ENCODE measurements around the gene BIRC6.
"Not testable (repeated sequence)": the region's sequence is repeated elsewhere in the genome, so short reads cannot be mapped to it uniquely, and the experiment has no call there.

The BIRC6 gene, protein sequence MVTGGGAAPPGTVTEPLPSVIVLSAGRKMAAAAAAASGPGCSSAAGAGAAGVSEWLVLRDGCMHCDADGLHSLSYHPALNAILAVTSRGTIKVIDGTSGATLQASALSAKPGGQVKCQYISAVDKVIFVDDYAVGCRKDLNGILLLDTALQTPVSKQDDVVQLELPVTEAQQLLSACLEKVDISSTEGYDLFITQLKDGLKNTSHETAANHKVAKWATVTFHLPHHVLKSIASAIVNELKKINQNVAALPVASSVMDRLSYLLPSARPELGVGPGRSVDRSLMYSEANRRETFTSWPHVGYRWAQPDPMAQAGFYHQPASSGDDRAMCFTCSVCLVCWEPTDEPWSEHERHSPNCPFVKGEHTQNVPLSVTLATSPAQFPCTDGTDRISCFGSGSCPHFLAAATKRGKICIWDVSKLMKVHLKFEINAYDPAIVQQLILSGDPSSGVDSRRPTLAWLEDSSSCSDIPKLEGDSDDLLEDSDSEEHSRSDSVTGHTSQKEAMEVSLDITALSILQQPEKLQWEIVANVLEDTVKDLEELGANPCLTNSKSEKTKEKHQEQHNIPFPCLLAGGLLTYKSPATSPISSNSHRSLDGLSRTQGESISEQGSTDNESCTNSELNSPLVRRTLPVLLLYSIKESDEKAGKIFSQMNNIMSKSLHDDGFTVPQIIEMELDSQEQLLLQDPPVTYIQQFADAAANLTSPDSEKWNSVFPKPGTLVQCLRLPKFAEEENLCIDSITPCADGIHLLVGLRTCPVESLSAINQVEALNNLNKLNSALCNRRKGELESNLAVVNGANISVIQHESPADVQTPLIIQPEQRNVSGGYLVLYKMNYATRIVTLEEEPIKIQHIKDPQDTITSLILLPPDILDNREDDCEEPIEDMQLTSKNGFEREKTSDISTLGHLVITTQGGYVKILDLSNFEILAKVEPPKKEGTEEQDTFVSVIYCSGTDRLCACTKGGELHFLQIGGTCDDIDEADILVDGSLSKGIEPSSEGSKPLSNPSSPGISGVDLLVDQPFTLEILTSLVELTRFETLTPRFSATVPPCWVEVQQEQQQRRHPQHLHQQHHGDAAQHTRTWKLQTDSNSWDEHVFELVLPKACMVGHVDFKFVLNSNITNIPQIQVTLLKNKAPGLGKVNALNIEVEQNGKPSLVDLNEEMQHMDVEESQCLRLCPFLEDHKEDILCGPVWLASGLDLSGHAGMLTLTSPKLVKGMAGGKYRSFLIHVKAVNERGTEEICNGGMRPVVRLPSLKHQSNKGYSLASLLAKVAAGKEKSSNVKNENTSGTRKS (N-terminal part only)

DNA sequence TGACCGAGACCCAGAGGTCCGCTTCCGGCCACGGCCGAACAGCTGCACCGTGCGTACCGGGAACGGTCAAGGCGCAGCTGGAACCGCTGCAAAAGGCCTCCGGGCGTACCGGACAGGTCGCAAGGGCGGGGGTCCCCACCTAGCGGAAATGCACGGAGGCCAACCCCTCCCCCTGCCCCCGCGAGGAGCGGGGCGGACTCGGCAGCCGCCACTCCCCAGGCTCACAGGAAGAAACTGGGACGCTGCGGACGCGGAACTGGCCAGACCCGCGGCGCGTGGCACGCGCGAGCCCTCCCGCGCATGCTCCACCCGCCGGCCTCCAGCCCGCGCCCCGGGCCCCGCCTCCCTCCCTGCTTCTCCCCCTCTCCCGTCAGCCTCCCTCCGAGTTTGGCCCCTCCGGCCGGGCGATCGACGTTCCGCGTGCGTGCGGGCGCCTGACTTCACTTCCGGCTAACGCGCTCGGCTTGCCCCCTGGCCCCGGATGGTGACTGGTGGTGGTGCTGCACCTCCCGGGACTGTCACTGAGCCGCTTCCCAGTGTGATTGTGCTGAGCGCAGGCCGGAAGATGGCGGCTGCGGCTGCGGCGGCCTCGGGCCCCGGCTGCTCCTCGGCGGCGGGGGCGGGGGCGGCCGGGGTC is at the start of gene BIRC6:
BIRC6 (plus strand) TSS at position 343 of the 637 bp plus-strand sequence; CDS start at position 482, 139 bp downstream.
- DNase-seq = peak; percentile 96

DNA sequence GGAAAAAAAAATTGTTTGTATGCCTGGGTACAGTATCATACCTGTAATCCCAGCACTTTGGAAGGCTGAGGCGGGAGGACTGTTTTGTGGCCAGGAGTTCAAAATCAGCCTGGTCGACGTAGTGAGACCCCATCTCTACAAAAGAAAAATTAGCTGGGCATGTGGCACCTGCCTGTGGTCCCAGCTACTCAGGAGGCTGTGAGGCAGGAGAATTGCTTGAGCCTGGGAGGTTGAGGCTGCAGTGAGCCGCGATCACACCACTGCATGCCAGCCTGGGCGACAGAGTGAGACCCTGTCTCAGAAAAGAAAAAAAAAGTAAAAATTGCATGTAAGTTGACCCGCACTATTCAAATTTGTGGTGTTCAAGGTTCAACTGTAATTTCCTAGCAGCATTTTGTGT is 46.2 kb upstream of the BIRC6 start:
- no peak for DNase-seq

DNA sequence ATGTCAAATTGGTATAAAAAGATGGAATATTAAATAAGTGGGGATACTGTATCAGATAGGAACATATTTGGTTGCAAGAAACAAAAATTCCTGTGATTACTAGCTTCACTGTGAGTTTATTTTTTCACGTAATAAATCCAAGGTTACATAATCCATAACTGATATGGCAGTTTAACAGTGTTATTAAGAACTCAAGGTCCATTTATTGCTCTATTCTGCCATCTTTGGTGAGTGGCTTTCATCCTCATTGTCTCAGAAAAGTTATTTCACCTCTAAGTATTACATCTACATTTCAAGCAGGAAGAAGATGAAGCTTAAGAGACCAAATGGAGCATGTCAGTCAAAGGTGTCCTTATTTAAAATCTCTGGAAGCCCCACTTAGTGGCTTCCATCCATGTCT is 41.9 kb upstream of the BIRC6 start:
- DNase-seq = no peak

DNA sequence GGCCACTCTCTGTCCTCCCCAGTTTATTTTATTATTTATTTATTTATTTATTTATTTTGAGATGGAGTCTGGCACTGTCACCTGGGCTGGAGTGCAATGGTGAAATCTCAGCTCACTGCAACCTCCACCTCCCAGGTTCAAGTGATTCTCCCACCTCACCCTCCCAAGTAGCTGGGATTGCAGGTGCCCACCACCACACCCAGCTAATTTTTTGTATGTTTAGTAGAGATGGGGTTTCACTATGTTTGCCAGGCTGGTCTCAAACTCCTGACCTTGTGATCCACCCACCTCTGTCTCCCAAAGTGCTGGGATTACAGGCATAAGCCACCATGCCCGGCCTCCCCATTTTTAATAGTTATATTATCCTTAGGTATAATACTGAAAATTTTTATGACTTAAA is 28.1 kb upstream of the BIRC6 start:
- not testable (repeated sequence) for DNase-seq

DNA sequence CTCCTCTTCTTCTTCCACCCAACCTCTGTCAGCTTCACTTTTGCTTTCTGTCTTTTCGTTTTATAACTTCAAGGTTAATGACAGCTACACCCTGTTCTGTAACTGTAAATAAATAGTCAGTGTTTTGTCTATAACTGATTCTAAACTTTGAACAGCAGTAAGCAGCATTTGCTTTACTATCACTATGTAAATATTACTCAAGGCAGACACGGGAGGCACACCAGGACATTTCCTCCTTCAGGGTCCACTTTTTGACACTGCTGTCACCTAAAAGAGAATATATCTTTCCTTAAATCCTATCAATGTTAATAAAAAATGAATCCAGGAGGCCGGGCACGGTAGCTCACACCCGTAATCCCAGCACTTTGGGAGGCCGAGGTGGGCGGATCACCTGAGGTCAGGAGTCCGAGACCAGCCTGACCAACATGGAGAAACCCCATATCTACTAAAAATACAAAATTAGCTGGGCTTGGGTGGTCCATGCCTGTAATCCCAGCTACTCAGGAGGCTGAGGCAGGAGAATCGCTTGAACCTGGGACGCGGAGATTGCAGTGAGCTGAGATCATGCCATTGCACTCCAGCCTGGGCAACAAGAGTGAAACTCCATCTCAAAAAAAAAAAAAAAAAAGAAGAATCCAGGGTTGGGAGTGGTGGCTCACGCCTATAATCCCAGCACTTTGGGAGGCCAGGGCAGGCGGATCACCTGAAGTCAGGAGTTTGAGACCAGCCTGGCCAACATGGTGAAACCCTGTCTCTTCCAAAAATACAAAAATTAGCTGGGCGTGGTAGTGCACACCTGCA is 27.4 kb upstream of the BIRC6 start:
- not testable (repeated sequence) for DNase-seq

DNA sequence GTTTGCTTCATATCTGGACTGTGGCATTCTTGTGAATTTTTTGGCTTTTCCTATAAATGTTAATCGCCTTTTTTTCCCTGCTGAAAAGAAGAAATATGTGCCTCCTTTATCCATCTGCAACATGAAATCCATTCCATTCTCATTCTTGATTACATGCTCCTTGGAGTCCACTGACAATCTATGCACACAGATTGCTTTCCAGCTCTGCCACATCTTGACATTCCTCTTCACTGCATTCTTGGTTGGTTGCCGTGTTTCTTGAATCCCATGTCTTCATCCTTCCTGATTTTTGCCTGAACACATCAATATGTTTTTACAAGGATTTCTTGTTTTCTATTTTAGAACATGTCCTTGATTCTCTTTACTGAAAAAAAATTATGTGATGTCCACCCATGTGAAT is 26.7 kb upstream of the BIRC6 start:
- peak; percentile 22 for DNase-seq

DNA sequence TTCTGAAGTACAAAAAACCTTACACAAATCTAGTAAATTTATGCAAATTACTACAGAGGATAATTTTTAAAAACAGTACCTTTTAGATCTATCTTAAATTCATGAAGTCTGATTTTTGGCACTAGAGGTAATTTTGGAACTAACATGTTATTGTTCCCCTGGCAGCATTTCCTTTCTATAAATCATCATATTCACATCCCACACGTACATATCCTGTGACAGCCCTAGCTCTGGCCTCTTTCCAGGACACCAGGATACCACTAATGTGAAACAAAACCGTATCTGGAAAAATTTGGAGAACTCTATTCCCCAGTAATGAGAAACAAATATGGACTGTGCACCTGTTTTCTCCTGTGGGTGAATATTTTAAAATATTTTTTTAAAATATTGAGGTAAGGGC is 14.0 kb upstream of the BIRC6 start:
- peak; percentile 9 for DNase-seq

DNA sequence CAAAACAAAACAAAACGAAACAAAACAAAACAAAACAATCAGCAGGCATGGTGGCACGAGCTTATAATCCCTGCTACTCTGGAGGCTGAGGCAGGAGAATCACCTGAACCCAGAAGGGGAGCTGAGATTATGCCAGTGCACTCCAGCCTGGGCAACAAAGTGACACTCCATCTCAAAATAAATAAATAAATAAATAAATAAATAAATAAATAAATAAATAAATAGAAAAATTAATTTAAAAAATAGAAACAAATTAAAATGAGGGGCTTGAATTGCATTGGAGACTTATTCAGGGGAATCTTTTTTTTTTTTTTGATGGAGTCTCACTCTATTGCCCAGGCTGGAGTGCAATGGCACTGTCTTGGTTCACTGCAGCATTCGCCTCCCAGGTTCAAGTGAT is 6.0 kb upstream of the BIRC6 start:
- DNase-seq = not testable (repeated sequence)

DNA sequence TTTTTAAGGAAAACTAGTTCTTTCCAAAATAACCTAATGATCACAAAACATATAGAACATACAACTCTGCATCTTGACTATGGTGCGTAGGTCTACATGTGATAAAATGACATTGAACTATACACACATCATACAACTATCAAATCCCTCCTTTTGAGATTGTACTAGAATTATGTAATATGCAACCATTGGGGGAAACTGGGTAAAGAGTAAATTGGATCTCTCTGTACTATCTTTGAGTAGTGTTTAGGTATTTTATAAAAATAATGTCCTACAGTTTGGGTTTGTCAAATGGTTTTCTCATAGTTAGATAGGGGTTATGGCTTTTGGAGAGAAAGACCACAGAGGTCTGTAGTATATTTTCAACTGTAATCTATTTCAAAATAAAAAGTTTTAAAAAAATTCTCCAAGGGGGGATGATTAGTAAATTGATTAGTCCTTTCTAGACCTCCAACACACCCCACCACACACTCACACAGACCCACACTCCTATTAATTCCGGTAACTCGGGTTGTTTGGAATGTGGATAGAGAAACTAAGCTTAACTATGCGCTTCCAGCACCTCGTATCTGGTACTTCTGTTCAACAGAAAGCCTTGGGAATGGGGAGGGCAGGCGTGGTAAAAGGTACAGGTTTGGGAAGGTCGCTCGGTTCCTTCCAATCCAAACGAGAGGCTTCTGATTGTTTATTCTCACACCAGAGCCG is 695 bp upstream of the BIRC6 start:
- DNase-seq = peak; percentile 33

DNA sequence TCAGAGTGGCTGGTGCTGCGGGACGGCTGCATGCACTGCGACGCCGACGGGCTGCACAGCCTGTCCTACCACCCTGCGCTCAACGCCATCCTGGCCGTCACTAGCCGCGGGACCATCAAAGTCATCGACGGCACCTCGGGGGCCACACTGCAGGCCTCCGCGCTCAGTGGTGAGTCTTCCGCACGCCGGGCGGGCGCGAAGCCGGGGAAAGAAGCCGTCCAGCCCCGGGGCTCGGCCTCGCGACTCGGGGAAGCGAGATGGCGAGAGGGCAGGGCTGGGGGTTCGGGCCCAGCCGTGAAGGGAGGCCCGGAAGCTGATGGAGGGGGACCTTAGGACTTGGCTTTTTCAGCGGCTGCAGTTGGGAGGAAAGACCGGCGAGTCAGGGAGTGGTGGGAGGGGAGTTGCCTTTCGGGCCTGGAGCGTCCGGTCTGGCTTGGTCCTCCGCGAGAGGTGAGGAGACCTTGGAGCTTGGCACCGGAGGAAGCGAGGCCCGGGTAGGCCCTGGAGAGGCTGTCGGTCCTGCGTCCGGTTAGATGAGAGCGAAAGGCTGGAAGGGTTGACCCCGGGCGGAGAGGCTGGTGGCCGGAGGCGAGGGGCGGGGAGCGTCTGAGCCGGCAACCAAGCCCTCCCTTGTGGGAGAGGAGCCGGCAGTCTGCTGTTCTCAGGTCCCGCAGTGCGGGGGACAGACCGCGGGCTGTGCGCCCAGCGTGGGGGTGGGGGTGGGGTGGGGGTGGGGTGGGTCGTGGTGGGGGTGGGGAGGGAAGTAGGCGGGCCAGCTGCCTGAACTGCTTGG is 691 bp downstream of the BIRC6 start:
- DNase-seq = peak; percentile 27

DNA sequence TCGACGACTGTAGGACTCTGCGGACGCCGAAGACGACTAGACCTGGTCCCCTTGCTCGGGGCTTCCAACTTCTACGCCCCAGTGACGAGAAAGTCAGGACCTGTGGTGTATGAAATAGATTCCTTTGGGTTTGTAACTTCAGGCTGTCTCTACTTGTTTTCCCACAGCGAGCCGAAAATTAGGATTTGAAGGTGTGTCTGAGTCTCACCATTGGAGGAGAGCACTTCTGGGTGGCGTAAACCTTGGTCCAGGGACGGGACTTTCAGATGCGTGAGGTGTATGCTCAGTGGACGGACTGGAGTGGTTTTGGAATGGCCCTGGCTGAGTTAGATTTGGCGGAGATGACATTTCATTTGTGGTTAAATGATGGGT is 1.3 kb downstream of the BIRC6 start:
- peak; percentile 9 for DNase-seq

DNA sequence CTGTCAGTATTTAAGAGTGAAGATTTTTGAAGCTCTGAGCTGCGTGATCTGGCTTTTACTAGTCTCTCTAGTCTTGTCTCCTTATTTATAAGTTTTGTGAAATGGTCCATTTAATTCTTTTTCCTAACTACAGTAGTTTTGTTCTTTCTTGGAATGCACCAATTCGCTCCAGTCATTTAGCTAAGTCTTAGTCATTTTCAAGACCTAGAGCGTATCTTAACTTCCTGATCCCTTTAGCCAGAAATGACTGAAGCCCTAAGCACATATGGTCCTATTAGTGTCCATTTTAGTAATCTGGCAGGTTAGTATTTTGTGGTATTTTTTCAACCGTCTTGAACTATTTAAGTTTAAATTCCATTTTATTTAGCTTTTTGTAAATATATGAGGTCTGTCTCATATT is 3.6 kb downstream of the BIRC6 start:
- peak; percentile 10 for DNase-seq

DNA sequence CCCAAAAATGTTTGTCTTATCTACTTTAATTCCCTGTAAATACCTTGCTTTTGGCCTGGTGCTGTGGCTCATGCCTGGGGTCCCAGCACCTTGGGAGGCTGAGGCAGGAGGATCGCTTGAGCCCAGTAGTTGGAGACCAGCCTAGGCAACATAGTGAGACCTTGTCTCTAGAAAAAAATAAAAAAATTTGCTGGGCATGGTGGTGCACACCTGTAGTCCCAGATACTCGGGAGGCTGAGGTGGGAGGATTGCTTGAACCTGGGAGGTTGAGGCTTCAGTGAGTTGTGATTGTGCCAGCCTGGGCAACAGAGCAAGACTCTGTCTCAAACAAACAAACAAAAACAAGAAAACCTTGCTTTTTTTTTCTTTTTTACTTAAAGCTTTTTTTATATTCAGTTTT is 6.2 kb downstream of the BIRC6 start:
- not testable (repeated sequence) for DNase-seq

DNA sequence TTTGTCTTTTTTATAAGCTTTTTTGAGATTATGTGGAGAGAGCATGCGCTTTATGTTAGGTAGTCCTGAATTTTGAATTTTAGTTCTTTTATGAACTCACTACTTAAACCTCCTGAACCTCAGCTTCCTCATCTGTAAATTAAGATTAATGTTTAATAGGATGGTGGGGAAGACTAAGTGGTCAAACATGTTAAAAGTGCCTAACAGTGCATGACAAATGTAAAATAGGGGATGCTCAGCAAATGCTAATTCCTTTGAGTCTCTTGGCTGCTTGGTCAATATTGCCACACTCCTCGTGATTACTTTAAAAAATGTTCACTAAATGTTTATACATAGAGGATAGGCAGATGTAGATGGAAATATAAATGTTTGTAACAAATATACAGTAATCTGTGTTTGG is 6.8 kb downstream of the BIRC6 start:
- no peak for DNase-seq

DNA sequence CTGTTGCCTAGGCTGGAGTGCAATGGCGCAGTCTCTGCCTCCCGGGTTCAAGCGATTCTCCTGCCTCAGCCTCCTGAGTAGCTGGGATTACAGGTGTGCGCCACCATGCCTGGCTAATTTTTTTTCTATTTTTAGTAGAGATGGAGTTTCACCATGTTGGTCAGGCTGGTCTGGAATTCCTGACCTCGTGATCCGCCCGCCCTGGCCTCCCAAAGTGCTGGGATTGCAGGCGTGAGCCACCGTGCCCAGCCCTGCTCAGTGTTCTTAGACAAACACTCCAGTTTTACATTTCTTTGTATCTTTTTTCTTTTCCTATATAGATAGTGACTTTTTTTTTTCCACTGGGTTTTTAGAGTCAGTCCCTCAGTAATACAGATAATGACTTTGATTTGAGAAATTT is 7.5 kb downstream of the BIRC6 start:
- not testable (repeated sequence) for DNase-seq

DNA sequence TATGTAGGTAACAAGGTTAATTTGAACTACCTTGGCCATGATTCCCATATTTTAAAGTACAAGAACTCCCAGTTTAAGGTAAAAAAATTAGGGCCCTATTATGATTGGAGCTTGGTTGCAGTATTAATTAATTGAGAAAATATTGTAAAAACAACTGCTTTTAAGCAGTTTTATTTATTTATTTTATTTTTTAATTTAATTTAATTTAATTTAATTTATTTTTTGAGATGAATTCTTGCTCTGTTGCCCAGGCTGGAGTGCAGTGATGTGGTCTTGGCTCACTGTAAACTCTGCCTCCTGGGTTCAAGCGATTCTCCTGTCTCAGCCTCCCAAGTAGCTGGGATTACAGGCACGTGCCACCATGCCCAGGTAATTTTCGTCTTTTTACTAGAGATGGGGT is 8.9 kb downstream of the BIRC6 start:
- not testable (repeated sequence) for DNase-seq

DNA sequence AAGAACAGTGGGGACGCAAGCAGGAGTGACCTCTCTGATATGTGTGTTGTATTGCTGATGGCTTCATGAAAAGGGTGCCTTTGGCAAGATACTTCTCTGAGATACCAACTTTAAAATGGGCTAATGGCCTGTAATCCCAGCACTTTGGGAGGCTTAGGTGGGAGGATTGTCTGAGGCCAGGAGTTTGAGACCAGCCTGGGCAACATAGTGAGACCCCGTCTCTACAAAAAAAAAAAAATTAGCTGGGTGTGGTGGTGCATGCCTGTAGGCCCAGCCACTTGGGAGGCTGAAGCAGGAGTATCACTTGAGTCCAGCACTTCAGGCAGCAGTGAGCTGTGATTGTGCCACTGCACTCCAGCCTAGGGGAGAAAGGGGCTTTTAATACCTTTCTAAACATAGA is 9.8 kb downstream of the BIRC6 start:
- DNase-seq = no peak

DNA sequence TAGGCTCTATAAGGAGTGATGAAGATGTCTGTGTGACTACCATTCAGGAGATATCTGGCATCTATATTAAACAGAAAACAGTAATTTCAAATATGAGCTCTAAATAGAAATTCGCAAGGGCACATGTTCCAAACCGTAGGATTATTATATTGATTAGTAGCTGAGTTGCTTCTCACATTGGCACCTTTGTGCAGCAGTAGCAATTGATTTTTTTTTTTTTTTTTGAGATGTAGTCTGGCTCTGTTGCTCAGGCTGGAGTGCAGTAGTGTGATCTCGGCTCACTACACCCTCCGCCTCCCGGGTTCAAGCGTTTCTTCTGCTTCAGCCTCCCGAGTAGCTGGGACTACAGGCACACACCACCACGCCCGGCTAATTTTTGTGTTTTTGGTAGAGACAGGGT is 12.4 kb downstream of the BIRC6 start:
- DNase-seq = no peak

DNA sequence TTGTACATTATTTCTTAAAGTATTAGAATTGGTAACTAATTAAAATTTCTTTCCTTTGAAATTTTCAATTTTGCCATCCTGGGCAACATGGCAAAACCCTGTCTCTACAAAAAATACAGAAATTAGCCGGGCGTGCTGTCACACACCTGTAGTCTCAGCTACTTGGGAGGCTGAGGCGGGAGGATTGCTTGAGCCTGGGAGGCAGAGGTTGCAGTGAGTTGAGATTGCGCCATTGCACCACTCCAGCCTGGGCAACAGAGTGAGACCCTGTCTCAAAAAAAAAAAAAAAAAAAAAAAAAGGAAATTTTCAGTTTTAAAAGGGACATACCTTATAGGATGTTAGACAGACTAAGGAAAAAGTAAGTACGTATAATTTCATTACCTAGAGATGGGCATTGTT is 14.1 kb downstream of the BIRC6 start:
- not testable (repeated sequence) for DNase-seq

DNA sequence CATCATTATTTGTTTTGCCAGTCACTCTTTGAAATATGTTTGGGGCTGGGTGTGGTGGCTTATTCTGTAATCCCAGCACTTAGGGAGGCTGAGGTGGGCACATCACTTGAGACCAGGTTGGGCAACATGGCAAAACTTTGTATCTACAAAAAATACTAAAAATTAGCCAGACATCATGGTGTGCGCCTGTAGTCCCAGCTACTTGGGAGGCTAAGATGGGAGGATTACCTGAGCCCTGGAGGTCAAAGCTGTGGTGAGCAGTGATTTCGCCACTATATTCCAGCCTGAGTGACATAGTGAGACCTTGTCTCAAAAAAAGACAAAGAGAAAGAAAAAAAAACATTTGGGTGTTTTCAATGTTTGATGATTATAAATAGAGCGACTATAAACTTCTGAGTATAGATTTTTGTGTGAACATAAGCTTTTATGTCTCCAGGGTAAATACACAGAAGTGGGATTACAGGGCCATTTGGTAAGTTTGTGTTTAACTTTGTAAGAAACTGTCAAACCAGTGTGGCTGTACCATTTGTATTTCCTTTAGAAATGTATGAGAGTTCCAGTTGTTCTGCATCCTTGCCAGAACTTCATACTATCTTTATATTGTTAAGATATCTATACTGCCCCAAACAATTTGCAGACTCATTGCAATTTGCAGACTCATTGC is 15.8 kb downstream of the BIRC6 start:
- DNase-seq = no peak

Data from fibroblast of skin of right quadriceps (primary cell).